ENCODE measurements around the gene RXFP2. TPM values are rescaled to one million over a fixed set of nuclear protein-coding genes. Genes with fewer than 3 reads are reported as not detected.

Gene RXFP2
- total and polyA plus RNA-seq, 12 donors = 0.04 to 0.55 (median 0.37) TPM; not detected in 4

- H3K4me3 ChIP-seq = no peak overlapping the region
- H3K27me3 ChIP-seq = no peaks in the 10 kb centered on the region
- TF ChIP-seq, protein P1, sequence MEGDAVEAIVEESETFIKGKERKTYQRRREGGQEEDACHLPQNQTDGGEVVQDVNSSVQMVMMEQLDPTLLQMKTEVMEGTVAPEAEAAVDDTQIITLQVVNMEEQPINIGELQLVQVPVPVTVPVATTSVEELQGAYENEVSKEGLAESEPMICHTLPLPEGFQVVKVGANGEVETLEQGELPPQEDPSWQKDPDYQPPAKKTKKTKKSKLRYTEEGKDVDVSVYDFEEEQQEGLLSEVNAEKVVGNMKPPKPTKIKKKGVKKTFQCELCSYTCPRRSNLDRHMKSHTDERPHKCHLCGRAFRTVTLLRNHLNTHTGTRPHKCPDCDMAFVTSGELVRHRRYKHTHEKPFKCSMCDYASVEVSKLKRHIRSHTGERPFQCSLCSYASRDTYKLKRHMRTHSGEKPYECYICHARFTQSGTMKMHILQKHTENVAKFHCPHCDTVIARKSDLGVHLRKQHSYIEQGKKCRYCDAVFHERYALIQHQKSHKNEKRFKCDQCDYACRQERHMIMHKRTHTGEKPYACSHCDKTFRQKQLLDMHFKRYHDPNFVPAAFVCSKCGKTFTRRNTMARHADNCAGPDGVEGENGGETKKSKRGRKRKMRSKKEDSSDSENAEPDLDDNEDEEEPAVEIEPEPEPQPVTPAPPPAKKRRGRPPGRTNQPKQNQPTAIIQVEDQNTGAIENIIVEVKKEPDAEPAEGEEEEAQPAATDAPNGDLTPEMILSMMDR (IDR thresholded peaks at IDR 0.05) = no peak
- no peak for TF ChIP-seq POLR2A (IDR thresholded peaks at IDR 0.05)
- H3K36me3 ChIP-seq (replicated peaks in 1 of 2) = no peaks in the 10 kb centered on the region
- DNase-seq = no peak
- no peak overlapping the region for H3K27ac ChIP-seq
- H3K4me1 ChIP-seq (replicated peaks in 1 of 2) = no peaks in the 10 kb centered on the region
- H3K9me3 ChIP-seq (replicated peaks in 1 of 3) = no peaks in the 10 kb centered on the region
- intact Hi-C loops (cut with DNase I) = no loop called here
- 43 to 52% (median 48%) methylated on average over 2 of the region's 2 CpGs for WGBS, 4 donors
Measured at GRCh38 chr13:31807090-31807541, 67.8 kb downstream of the RXFP2 start.

GRCh38 chr13:31814536-31814935 lies 75.2 kb downstream of the RXFP2 start:
- H3K9me3 ChIP-seq (replicated peaks in 1 of 3) = peaks cover 0 to 10% (median 3%) of the 10 kb centered on the region in 3 donors
- no peaks in the 10 kb centered on the region for H3K4me1 ChIP-seq (replicated peaks in 1 of 2)
- WGBS, 4 donors = 71 to 84% (median 77%) methylated on average over 5 of the region's 5 CpGs
- TF ChIP-seq, protein P1 (IDR thresholded peaks at IDR 0.05) = no peak
- intact Hi-C loops (cut with DNase I) = no loop called here
- no peak overlapping the region for H3K27ac ChIP-seq
- DNase-seq = no peak
- no peak overlapping the region for H3K4me3 ChIP-seq
- no peaks in the 10 kb centered on the region for H3K27me3 ChIP-seq
- H3K36me3 ChIP-seq (replicated peaks in 1 of 2) = no peaks in the 10 kb centered on the region

DNA sequence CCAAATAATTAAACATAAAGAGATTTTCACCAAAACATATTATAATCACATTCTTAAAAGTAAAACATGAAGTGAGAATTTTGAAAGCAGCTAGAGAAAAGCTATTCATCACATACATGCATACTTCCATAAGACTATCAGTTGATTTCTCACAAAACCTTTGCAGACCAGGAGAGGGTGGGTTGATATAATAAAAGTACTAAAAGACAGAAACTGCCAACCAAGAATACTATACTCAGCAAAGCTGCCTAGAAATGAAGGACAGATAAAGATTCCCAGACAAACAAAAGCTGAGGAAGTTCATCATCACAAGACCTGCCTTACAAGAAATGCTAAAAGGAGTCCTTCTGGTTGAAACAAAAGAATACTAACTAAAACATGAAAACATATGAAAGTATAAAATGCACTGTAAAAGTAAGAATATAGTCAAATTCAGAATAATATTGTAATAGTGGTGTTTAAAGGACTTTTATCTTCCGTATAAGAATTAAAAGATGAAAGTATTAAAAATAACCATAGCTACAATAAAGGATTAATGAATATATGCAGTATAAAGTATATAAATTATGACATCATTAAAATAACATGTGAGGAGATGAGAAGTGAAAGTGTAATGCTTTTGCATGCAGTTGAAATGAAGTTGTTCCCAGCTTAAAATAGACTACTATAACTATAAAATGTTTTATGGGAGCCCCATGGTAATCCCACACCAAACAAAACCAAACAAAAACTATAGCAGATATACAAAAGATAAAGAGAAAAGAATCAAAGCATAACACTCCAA lies 76.2 kb downstream of the RXFP2 start:
- WGBS, 4 donors = 2 to 48% (median 36%) methylated on average over 1 of the region's 1 CpG
- H3K9me3 ChIP-seq (replicated peaks in 1 of 3) = peaks cover 0 to 10% (median 3%) of the 10 kb centered on the region in 3 donors
- H3K27me3 ChIP-seq = no peaks in the 10 kb centered on the region
- intact Hi-C loops (cut with DNase I) = no loop called here
- DNase-seq = no peak
- H3K36me3 ChIP-seq (replicated peaks in 1 of 2) = no peaks in the 10 kb centered on the region
- no peaks in the 10 kb centered on the region for H3K4me1 ChIP-seq (replicated peaks in 1 of 2)
- no peak for TF ChIP-seq POLR2A (IDR thresholded peaks at IDR 0.05)
- TF ChIP-seq, protein P1 (IDR thresholded peaks at IDR 0.05) = no peak
- no peak overlapping the region for H3K27ac ChIP-seq
- H3K4me3 ChIP-seq = no peak overlapping the region

GRCh38 chr13:31818236-31818635 lies 78.9 kb downstream of the RXFP2 start:
- H3K4me3 ChIP-seq = no peak overlapping the region
- intact Hi-C loops (cut with DNase I) = no loop called here
- DNase-seq = no peak

More at GRCh38 chr13:31818236-31818635, 78.9 kb downstream of the RXFP2 start:
- no peaks in the 10 kb centered on the region for H3K27me3 ChIP-seq
- peaks cover 0 to 10% (median 3%) of the 10 kb centered on the region in 3 donors for H3K9me3 ChIP-seq (replicated peaks in 1 of 3)
- H3K4me1 ChIP-seq (replicated peaks in 1 of 2) = no peaks in the 10 kb centered on the region
- TF ChIP-seq POLR2A (IDR thresholded peaks at IDR 0.05) = no peak
- TF ChIP-seq, protein P1 (IDR thresholded peaks at IDR 0.05) = no peak
- no peak overlapping the region for H3K27ac ChIP-seq
- H3K36me3 ChIP-seq (replicated peaks in 1 of 2) = no peaks in the 10 kb centered on the region
